ENCODE data around the gene SPEG. TPM values are rescaled to one million over a fixed set of nuclear protein-coding genes. Genes with fewer than 3 reads are reported as not detected.

Gene SPEG
- total RNA-seq, 3 donors from 2014 or later (not counting 1 experiment from before 2014, with no cell fraction given), result 0.35 to 1.5 (median 1.2) TPM

- no peak for DNase-seq
- Mint-ChIP-seq H3K27ac (no peak overlapping the region), H3K4me3 (no peak overlapping the region), H3K9me3 (no peaks in the 10 kb centered on the region), H3K36me3 (no peaks in the 10 kb centered on the region), H3K4me1 (peaks cover 0 to 6% of the 10 kb centered on the region in 2 donors), H3K27me3 (ENCODE audit: low read depth in 2 of 2) (peaks cover 26 to 34% of the 10 kb centered on the region in 2 donors)
- no peak overlapping the region for H3K4me3 ChIP-seq (ENCODE audit: low read length)
- no peaks in the 10 kb centered on the region for H3K4me1 ChIP-seq (ENCODE audit: control insufficient read depth, insufficient read depth, low read length)
- no peaks in the 10 kb centered on the region for H3K36me3 ChIP-seq (ENCODE audit: control insufficient read depth, insufficient read depth, low read length)
- 80% methylated on average over 13 of the region's 14 CpGs for WGBS (ENCODE audit: insufficient coverage)
- H3K9me3 ChIP-seq (ENCODE audit: control insufficient read depth, insufficient read depth, low read length), result no peaks in the 10 kb centered on the region
- intact Hi-C loops (cut with micrococcal nuclease), result no loop called here
- TF ChIP-seq CTCF (IDR thresholded peaks at IDR 0.05), result no peak
- peaks cover 4% of the 10 kb centered on the region for H3K27me3 ChIP-seq (ENCODE audit: control insufficient read depth, insufficient read depth, low read length)
- no peak for ATAC-seq
- no peak overlapping the region for H3K27ac ChIP-seq (ENCODE audit: low read length)
Measured at GRCh38 chr2:219423652-219424377, 10.8 kb upstream of the SPEG start.

GRCh38 chr2:219425238-219426067 is 9.2 kb upstream of the SPEG start:
- Mint-ChIP-seq H3K9me3 (no peaks in the 10 kb centered on the region), H3K27ac (no peak overlapping the region), H3K4me1 (no peaks in the 10 kb centered on the region), H3K36me3 (no peaks in the 10 kb centered on the region), H3K27me3 (ENCODE audit: low read depth in 2 of 2) (peaks cover 15 to 27% of the 10 kb centered on the region in 2 donors), H3K4me3 (no peak overlapping the region)
- Histone ChIP-seq H3K9me3 (ENCODE audit: control insufficient read depth, insufficient read depth, low read length) (no peaks in the 10 kb centered on the region), H3K27me3 (ENCODE audit: control insufficient read depth, insufficient read depth, low read length) (peaks cover 2% of the 10 kb centered on the region), H3K4me1 (ENCODE audit: control insufficient read depth, insufficient read depth, low read length) (no peaks in the 10 kb centered on the region), H3K4me3 (ENCODE audit: low read length) (no peak overlapping the region), H3K36me3 (ENCODE audit: control insufficient read depth, insufficient read depth, low read length) (no peaks in the 10 kb centered on the region), H3K27ac (ENCODE audit: low read length) (no peak overlapping the region)
- intact Hi-C loops (cut with micrococcal nuclease), result no loop called here
- ATAC-seq (no peak), DNase-seq (no peak)
- 79% methylated on average over 8 of the region's 8 CpGs for WGBS (ENCODE audit: insufficient coverage)
- TF ChIP-seq CTCF (IDR thresholded peaks at IDR 0.05), result no peak

DNA sequence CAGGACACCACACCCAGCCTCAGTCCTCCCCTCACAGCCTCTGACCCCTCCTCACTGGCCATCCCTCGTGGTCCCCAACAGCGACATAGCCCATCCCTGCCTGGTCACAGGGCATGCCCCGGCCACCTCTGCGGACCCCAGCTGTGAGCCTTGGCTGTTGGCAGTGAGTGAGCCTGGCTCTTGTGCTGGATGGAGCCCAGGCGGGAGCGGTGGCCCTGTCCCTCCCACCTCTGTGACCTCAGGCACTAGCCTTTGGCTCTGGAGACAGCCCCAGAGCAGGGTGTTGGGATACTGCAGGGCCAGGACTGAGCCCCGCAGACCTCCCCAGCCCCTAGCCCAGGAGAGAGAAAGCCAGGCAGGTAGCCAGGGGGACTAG is 8.6 kb upstream of the SPEG start:
- Histone ChIP-seq H3K4me3 (ENCODE audit: low read length) (no peak overlapping the region), H3K36me3 (ENCODE audit: control insufficient read depth, insufficient read depth, low read length) (no peaks in the 10 kb centered on the region), H3K9me3 (ENCODE audit: control insufficient read depth, insufficient read depth, low read length) (no peaks in the 10 kb centered on the region), H3K27ac (ENCODE audit: low read length) (no peak overlapping the region), H3K27me3 (ENCODE audit: control insufficient read depth, insufficient read depth, low read length) (peaks cover 2% of the 10 kb centered on the region), H3K4me1 (ENCODE audit: control insufficient read depth, insufficient read depth, low read length) (no peaks in the 10 kb centered on the region)
- Mint-ChIP-seq H3K27me3 (ENCODE audit: low read depth in 2 of 2) (peaks cover 13 to 21% of the 10 kb centered on the region in 2 donors), H3K9me3 (no peaks in the 10 kb centered on the region), H3K27ac (no peak overlapping the region), H3K36me3 (no peaks in the 10 kb centered on the region), H3K4me1 (no peaks in the 10 kb centered on the region), H3K4me3 (no peak overlapping the region)
- DNase-seq (no peak), ATAC-seq (no peak)
- WGBS (ENCODE audit: insufficient coverage), result 84% methylated on average over 7 of the region's 7 CpGs
- intact Hi-C loops (cut with micrococcal nuclease), result no loop called here
- TF ChIP-seq CTCF (IDR thresholded peaks at IDR 0.05), result no peak
